HepG2 (cell line): ENCODE results near the gene STAMBPL1.

ENCODE experiments used
- MAFK ChIP-seq, 2 experiments: IDR thresholded peaks in 1 of 2; conservative IDR thresholded peaks in 1 of 2; 2 replicates each; pipeline ENCODE4 v1.6.1; 2011; ENCODE audit warnings: improper control_type of control experiment in 2 of 2, low read length in 2 of 2
- POLR2AphosphoS5 ChIP-seq: IDR thresholded peaks from 2 replicates; pipeline ENCODE4 v1.6.1; 2012; ENCODE audit warnings: low read depth, low read length
- SP1 ChIP-seq, 2 experiments: fragments of 450-650 bp in 1 of 2; sonication (generic) in 1 of 2; formaldehyde crosslinking in 1 of 2; IDR thresholded peaks; 2 replicates each; pipeline versions ENCODE4 v1.4.0 to v1.6.1; 2016 to 2020; ENCODE audit warnings: missing genetic modification reagents in 1 of 2
- TERF1 ChIP-seq: sonication (generic); formaldehyde crosslinking; IDR thresholded peaks from 2 replicates; pipeline ENCODE4 v1.8.0; 2022; ENCODE audit warnings: mild to moderate bottlenecking, missing genetic modification reagents, moderate library complexity
- ZIK1 ChIP-seq: sonication (generic); formaldehyde crosslinking; IDR thresholded peaks from 2 replicates; pipeline ENCODE4 v1.5.0; 2020; ENCODE audit warnings: mild to moderate bottlenecking, low read depth, missing genetic modification reagents, borderline replicate concordance
- ZNF513 ChIP-seq: sonication (generic); formaldehyde crosslinking; conservative IDR thresholded peaks from 2 replicates; pipeline ENCODE4 v1.5.0; 2020; ENCODE audit warnings: missing genetic modification reagents

GRCh38 chr10:88890681-88891381, 10.8 kb downstream of the STAMBPL1 start:
- TF ChIP-seq MAFK (conservative IDR thresholded peaks at IDR 0.05 in 1 of 2, IDR thresholded peaks at IDR 0.05 in 1 of 2; ENCODE audit: low read length in 2 of 2), result no peak
- no peak for TF ChIP-seq SP1 (IDR thresholded peaks at IDR 0.05)
- TF ChIP-seq SP1 (CRISPR knock-in tag; IDR thresholded peaks at IDR 0.05), result no peak
- no peak for TF ChIP-seq TERF1 (CRISPR knock-in tag)
- no peak for TF ChIP-seq POLR2AphosphoS5
- TF ChIP-seq ZIK1 (CRISPR knock-in tag), result no peak
- no peak for TF ChIP-seq ZNF513
